Lower leg skin (tissue), 3 donors: Measurements from ENCODE around the gene DTX4.

Source experiments
- CTCF ChIP-seq, 3 donors: fragments of 450-650 bp; IDR thresholded peaks; one replicate each; pipeline ENCODE4 v1.5.1; 2016; ENCODE audit warnings: antibody characterized with exemption in 3 of 3, mild to moderate bottlenecking in 3 of 3, moderate library complexity in 2 of 3
- POLR2A ChIP-seq, 2 donors: fragments of 450-650 bp; IDR thresholded peaks; one replicate each; pipeline ENCODE4 v1.6.1; 2016 to 2017; ENCODE audit warnings: antibody characterized with exemption in 2 of 2, mild to moderate bottlenecking in 1 of 2, moderate library complexity in 1 of 2

- TF ChIP-seq CTCF (IDR thresholded peaks at IDR 0.05) (no peak), POLR2A (IDR thresholded peaks at IDR 0.05) (no peak)
These were observed 26.8 kb downstream of the DTX4 start for GRCh38 chr11:59198726-59199125.
